Stomach (tissue), 9 donors: ENCODE results near the gene PDE4D. TPM values are rescaled to one million over a fixed set of nuclear protein-coding genes. Genes with fewer than 3 reads are reported as not detected.

ENCODE experiments used
- DNase-seq, 2 donors: peaks; one replicate each; pipeline versions ENCODE4 v3.0.0 to v3.0.0-alpha.2; 2013 to 2019
- H3K27ac ChIP-seq, 5 donors: fragments of 200-600 bp in 4 of 5; sonication (generic) in 4 of 5; one replicate each; pipeline ENCODE4 v1.5.1; 2013 to 2019; ENCODE audit warnings: mild to moderate bottlenecking in 1 of 5, moderate library complexity in 1 of 5
- H3K27me3 ChIP-seq, 3 donors: fragments of 200-600 bp; sonication (generic); one replicate each; pipeline ENCODE4 v1.5.1; 2017 to 2019; ENCODE audit warnings: mixed run types in 1 of 3
- H3K36me3 ChIP-seq, 4 donors: fragments of 200-600 bp; sonication (generic); 1 replicate in 3 of 4; 2 replicates in 1 of 4; pipeline ENCODE4 v1.5.1; 2016 to 2019
- H3K4me1 ChIP-seq, 4 donors: fragments of 200-600 bp; sonication (generic); one replicate each; pipeline ENCODE4 v1.5.1; 2016 to 2019
- H3K4me3 ChIP-seq, 4 donors: fragments of 200-600 bp; sonication (generic) in 3 of 4; one replicate each; pipeline ENCODE4 v1.5.1; 2016 to 2019; ENCODE audit warnings: mild to moderate bottlenecking in 1 of 4
- H3K9me3 ChIP-seq, 4 donors: fragments of 200-600 bp; sonication (generic); one replicate each; pipeline ENCODE4 v1.5.1; 2016 to 2019
- EP300 ChIP-seq: sonication (generic); formaldehyde crosslinking; IDR thresholded peaks from one replicate; pipeline ENCODE4 v1.6.1; 2017; ENCODE audit warnings: antibody characterized with exemption
- POLR2A ChIP-seq, 4 donors: fragments of 450-650 bp; IDR thresholded peaks; one replicate each; pipeline ENCODE4 v1.6.1; 2016; ENCODE audit warnings: antibody characterized with exemption in 4 of 4, control low read depth in 2 of 4, mild to moderate bottlenecking in 1 of 4, moderate library complexity in 1 of 4
- POLR2AphosphoS5 ChIP-seq, 3 donors: sonication (generic); formaldehyde crosslinking; IDR thresholded peaks; one replicate each; pipeline ENCODE4 v1.6.1; 2016; ENCODE audit warnings: antibody characterized with exemption in 3 of 3
- WGBS, 5 donors: extraction: QIAGEN DNeasy Blood & Tissue Kit in 3 of 5; methylation state at CpG; one replicate each; pipeline versions ENCODE4 v1.1.5 to v1.1.7; 2013 to 2018; 5-methylcytosine and 5-hydroxymethylcytosine counted together
- intact Hi-C: fragments of 100-400 bp; cut with DNase I; formaldehyde crosslinking; loops from one replicate; pipeline ENCODE4 v1.15.1; 2023; ENCODE audit warnings: low total_unique reads
- polyA plus RNA-seq, 3 donors: library from polyadenylated mRNA; stranded (reverse); fragments of 200-250 nt; gene quantifications; one replicate each; pipeline ENCODE4 v1.2.3, GENCODE V29; 2013
- total RNA-seq, 5 donors: library from RNA; depleted of rRNA; stranded (reverse); fragments of >200 nt; gene quantifications; one replicate each; pipeline versions ENCODE4 v1.1.0 to v1.2.3, GENCODE V29; 2014 to 2016
- TF ChIP-seq, protein P1 (sequence below), 7 experiments: fragments of 450-650 bp in 4 of 7; fragments of 200-600 bp in 3 of 7; sonication (generic) in 3 of 7; IDR thresholded peaks; one replicate each; pipeline ENCODE4 v1.5.1; 2016 to 2019; ENCODE audit warnings: antibody characterized with exemption in 7 of 7, control low read depth in 2 of 7, mild to moderate bottlenecking in 1 of 7
- donor health status: healthy with polysubstance abuse.
- donor health status: Bipolar disorder and iron deficiency.
- donor health status: healthy.

Gene PDE4D
- total and polyA plus RNA-seq, 8 donors: 3.1 to 147 (median 97.3) TPM

DNA sequence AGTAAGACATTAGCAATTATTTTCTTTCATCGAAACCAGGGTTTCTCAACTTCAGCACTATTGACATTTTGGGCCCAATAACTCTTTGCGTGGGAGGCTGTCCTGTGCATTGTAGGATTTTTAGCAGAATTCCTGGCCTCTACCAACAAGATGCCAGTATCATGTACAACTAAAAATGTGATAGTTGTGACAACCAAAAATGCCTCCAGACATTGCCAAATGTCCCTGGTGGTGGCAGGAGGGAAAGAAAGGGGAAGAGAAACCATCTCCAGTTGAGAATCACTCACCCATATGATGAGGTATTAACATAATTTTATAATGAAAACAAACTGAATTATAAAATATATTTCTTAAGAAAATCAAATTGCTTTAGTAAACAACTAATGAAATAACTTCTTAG, 904.6 kb downstream of the PDE4D start:
- no peak overlapping the region for H3K4me3 ChIP-seq
- no peak overlapping the region for H3K27ac ChIP-seq
- no peaks in the 10 kb centered on the region for H3K27me3 ChIP-seq
- 96 to 99% (median 99%) methylated on average over 2 of the region's 2 CpGs for WGBS, 5 donors
- intact Hi-C loops: no loop called here
- no peaks in the 10 kb centered on the region for H3K4me1 ChIP-seq
- DNase-seq: no peak
- peaks cover 13 to 63% (median 50%) of the 10 kb centered on the region in 4 donors for H3K36me3 ChIP-seq
- H3K9me3 ChIP-seq: no peaks in the 10 kb centered on the region
- TF ChIP-seq EP300 (no peak), POLR2AphosphoS5 (IDR thresholded peaks at IDR 0.05) (no peak), POLR2A (IDR thresholded peaks at IDR 0.05) (no peak)
- TF ChIP-seq, protein P1, sequence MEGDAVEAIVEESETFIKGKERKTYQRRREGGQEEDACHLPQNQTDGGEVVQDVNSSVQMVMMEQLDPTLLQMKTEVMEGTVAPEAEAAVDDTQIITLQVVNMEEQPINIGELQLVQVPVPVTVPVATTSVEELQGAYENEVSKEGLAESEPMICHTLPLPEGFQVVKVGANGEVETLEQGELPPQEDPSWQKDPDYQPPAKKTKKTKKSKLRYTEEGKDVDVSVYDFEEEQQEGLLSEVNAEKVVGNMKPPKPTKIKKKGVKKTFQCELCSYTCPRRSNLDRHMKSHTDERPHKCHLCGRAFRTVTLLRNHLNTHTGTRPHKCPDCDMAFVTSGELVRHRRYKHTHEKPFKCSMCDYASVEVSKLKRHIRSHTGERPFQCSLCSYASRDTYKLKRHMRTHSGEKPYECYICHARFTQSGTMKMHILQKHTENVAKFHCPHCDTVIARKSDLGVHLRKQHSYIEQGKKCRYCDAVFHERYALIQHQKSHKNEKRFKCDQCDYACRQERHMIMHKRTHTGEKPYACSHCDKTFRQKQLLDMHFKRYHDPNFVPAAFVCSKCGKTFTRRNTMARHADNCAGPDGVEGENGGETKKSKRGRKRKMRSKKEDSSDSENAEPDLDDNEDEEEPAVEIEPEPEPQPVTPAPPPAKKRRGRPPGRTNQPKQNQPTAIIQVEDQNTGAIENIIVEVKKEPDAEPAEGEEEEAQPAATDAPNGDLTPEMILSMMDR (IDR thresholded peaks at IDR 0.05): no peak

DNA sequence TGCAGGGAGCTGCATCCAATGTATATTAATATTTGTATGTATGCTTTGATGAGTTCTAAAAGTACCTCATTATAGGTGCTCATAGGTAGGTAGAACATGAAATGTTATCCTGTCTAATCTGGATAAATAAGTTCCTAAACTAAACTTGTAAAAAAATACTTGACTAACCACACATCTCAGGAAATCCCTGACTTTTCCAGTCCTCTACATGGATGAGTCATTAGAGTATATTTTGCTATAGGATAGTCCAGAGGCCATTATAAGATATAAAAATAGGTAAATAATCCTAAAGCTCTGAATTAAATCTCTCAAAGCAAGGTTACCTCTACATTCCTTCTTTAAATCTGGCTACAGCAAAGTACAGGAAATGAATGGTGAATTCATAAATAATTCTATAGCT, 906.3 kb downstream of the PDE4D start:
- no peak overlapping the region for H3K27ac ChIP-seq
- no peak for DNase-seq
- TF ChIP-seq, protein P1 (IDR thresholded peaks at IDR 0.05): no peak
- H3K4me1 ChIP-seq: no peaks in the 10 kb centered on the region
- H3K4me3 ChIP-seq: no peak overlapping the region
- H3K36me3 ChIP-seq: peaks cover 13 to 73% (median 63%) of the 10 kb centered on the region in 4 donors
- intact Hi-C loops: no loop called here
- no peaks in the 10 kb centered on the region for H3K27me3 ChIP-seq
- no peaks in the 10 kb centered on the region for H3K9me3 ChIP-seq

GRCh38 chr5:58986281-58986680, 907.2 kb downstream of the PDE4D start:
- 63 to 79% (median 71%) methylated on average over 6 to 8 of the region's 8 CpGs for WGBS, 5 donors
- no peaks in the 10 kb centered on the region for H3K9me3 ChIP-seq
- TF ChIP-seq, protein P1 (IDR thresholded peaks at IDR 0.05): no peak
- TF ChIP-seq EP300: no peak
- TF ChIP-seq POLR2A (IDR thresholded peaks at IDR 0.05): no peak
- no peak for TF ChIP-seq POLR2AphosphoS5 (IDR thresholded peaks at IDR 0.05)
- H3K4me1 ChIP-seq: no peaks in the 10 kb centered on the region
- peaks cover 13 to 72% (median 67%) of the 10 kb centered on the region in 4 donors for H3K36me3 ChIP-seq
- H3K4me3 ChIP-seq: no peak overlapping the region
- DNase-seq: no peak
- no peak overlapping the region for H3K27ac ChIP-seq
- intact Hi-C loops: no loop called here
- H3K27me3 ChIP-seq: no peaks in the 10 kb centered on the region

GRCh38 chr5:58985759-58986158, 907.8 kb downstream of the PDE4D start:
- Histone ChIP-seq H3K27me3 (no peaks in the 10 kb centered on the region), H3K4me3 (no peak overlapping the region), H3K36me3 (peaks cover 11 to 68% (median 65%) of the 10 kb centered on the region in 4 donors), H3K27ac (no peak overlapping the region), H3K9me3 (no peaks in the 10 kb centered on the region), H3K4me1 (no peaks in the 10 kb centered on the region)
- DNase-seq: no peak
- WGBS, 5 donors: 74 to 85% (median 79%) methylated on average over 4 of the region's 4 CpGs
- TF ChIP-seq POLR2A (IDR thresholded peaks at IDR 0.05): no peak
- TF ChIP-seq, protein P1 (IDR thresholded peaks at IDR 0.05): no peak
- no peak for TF ChIP-seq POLR2AphosphoS5 (IDR thresholded peaks at IDR 0.05)
- no peak for TF ChIP-seq EP300
- intact Hi-C loops: no loop called here
